Measurements from ENCODE around the gene ACSS1.

Gene ACSS1

DNA sequence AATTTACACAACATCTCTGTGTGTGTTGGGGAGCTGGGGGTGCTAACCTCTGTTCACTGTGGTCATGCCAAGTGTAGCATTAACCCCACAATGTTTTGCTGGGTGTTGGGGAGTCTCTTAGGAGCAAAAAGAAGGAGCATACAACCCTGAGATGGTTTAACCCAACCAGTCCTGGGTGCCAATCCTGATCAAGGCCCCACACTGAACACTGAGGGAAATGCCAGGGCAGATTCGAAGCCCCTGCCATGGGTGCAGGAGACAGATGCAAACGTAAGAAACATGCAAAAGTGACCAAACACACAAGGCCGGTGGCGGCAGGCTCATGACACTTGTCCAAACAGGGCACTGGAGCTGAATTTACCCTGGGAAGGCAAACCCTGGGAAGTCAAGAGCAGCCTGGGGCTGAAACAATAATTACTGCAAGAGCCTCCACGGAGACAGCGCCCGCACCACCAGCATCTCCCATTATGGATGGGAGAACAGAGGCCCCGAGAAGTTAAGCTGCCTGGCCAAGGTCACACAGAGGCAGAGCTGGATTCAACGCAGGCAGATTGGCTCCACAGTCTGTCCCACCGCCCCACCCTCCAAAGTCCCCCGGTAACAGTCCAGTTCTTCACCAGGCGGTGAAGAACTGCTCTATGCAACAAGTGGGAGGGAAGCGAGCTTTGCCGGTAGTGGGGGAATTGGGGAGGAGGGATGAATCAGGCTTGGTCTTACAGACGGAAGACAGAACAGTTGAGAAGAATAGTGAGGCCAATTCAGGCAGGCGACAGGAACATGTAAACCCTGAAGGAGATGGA, 8.5 kb downstream of the ACSS1 start:
- no peak overlapping the region for H3K4me3 ChIP-seq (ENCODE audit: low read depth, low read length)
- peaks cover 42% of the 10 kb centered on the region for H3K27me3 ChIP-seq (ENCODE audit: control insufficient read depth, insufficient read depth, low read length)
- no peak overlapping the region for H3K27ac ChIP-seq (ENCODE audit: low read depth, low read length)
- 0 out of 2 replicates have a peak, but pooled peaks cover 5% of the 10 kb centered on the region for H3K4me1 ChIP-seq (ENCODE audit: control insufficient read depth, insufficient read depth, low read length)
- no peaks in the 10 kb centered on the region for H3K36me3 ChIP-seq (ENCODE audit: control insufficient read depth, insufficient read depth, low read length)
- no peaks in the 10 kb centered on the region for H3K9me3 ChIP-seq (ENCODE audit: control insufficient read depth, insufficient read depth, low read depth, low read length)
- no peak overlapping the region for H3K9ac ChIP-seq (ENCODE audit: low read length)

- no peaks in the 10 kb centered on the region for H3K36me3 ChIP-seq (ENCODE audit: control insufficient read depth, insufficient read depth, low read length)
- 0 out of 2 replicates have a peak, but pooled peaks cover 5% of the 10 kb centered on the region for H3K4me1 ChIP-seq (ENCODE audit: control insufficient read depth, insufficient read depth, low read length)
- H3K9ac ChIP-seq (ENCODE audit: low read length), result no peak overlapping the region
- no peak overlapping the region for H3K4me3 ChIP-seq (ENCODE audit: low read depth, low read length)
- no peak overlapping the region for H3K27ac ChIP-seq (ENCODE audit: low read depth, low read length)
- no peaks in the 10 kb centered on the region for H3K9me3 ChIP-seq (ENCODE audit: control insufficient read depth, insufficient read depth, low read depth, low read length)
- peaks cover 33% of the 10 kb centered on the region; the same call in 1 of the 2 replicates for H3K27me3 ChIP-seq (ENCODE audit: control insufficient read depth, insufficient read depth, low read length)
Observed at GRCh38 chr20:25048519-25048952, 9.4 kb downstream of the ACSS1 start.

- Histone ChIP-seq H3K9me3 (ENCODE audit: control insufficient read depth, insufficient read depth, low read depth, low read length) (no peaks in the 10 kb centered on the region), H3K27ac (ENCODE audit: low read depth, low read length) (no peak overlapping the region), H3K9ac (ENCODE audit: low read length) (no peak overlapping the region), H3K4me1 (ENCODE audit: control insufficient read depth, insufficient read depth, low read length) (0 out of 2 replicates have a peak, but pooled peaks cover 5% of the 10 kb centered on the region), H3K27me3 (ENCODE audit: control insufficient read depth, insufficient read depth, low read length) (peaks cover 30% of the 10 kb centered on the region; the same call in 1 of the 2 replicates), H3K36me3 (ENCODE audit: control insufficient read depth, insufficient read depth, low read length) (no peaks in the 10 kb centered on the region), H3K4me3 (ENCODE audit: low read depth, low read length) (no peak overlapping the region)
Observed at GRCh38 chr20:25047766-25048165, 10.2 kb downstream of the ACSS1 start.

- no peak overlapping the region for H3K9ac ChIP-seq (ENCODE audit: low read length)
- peaks cover 24% of the 10 kb centered on the region; the same call in 1 of the 2 replicates for H3K27me3 ChIP-seq (ENCODE audit: control insufficient read depth, insufficient read depth, low read length)
- no peaks in the 10 kb centered on the region for H3K36me3 ChIP-seq (ENCODE audit: control insufficient read depth, insufficient read depth, low read length)
- no peak overlapping the region for H3K4me3 ChIP-seq (ENCODE audit: low read depth, low read length)
- no peaks in the 10 kb centered on the region for H3K9me3 ChIP-seq (ENCODE audit: control insufficient read depth, insufficient read depth, low read depth, low read length)
- no peak overlapping the region for H3K27ac ChIP-seq (ENCODE audit: low read depth, low read length)
- no peaks in the 10 kb centered on the region for H3K4me1 ChIP-seq (ENCODE audit: control insufficient read depth, insufficient read depth, low read length)
Observed at GRCh38 chr20:25046736-25047666, 10.9 kb downstream of the ACSS1 start.

DNA sequence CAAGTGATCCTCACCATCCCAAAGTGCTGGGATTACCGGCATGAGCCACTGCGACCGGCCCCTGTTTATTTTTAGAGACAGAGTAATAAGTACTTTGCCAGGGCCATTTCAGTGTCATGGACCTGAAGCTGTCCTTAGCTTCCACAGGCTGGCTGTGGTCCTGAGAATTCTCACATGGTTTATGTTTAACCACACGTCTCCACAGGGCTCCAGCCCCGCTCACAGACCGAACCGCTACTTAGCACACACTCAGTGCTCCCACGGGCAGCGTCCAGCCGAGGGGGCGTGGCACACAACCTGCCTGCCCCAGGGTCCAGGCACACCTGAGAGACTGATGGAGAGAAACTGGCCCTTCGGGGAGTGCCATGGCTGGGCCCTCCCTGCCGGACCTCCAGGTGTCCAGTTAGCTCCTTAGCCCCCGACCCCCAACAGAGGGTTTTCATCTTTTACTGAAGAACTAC, 11.7 kb downstream of the ACSS1 start:
- Histone ChIP-seq H3K4me1 (ENCODE audit: control insufficient read depth, insufficient read depth, low read length) (no peaks in the 10 kb centered on the region), H3K36me3 (ENCODE audit: control insufficient read depth, insufficient read depth, low read length) (no peaks in the 10 kb centered on the region), H3K4me3 (ENCODE audit: low read depth, low read length) (no peak overlapping the region), H3K27me3 (ENCODE audit: control insufficient read depth, insufficient read depth, low read length) (peaks cover 22% of the 10 kb centered on the region; the same call in 1 of the 2 replicates), H3K27ac (ENCODE audit: low read depth, low read length) (no peak overlapping the region), H3K9ac (ENCODE audit: low read length) (no peak overlapping the region), H3K9me3 (ENCODE audit: control insufficient read depth, insufficient read depth, low read depth, low read length) (no peaks in the 10 kb centered on the region)

DNA sequence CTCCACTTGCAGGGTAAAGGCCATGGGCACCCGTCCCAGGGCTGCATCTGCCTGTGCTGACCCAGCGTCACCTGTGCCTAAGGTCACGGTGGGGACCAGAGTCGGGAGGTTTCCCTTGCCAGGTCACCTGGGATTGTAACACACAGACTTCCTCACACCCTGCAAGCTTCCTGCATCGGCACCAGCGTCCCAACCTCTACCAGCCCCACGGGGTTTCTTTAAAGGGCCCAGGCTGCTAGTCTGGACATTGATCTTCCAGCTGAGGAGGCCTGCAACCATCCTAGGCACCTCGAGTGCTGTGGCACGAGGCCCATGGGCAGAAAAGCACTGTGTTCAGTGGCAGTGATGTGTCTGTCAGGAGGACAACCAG, 12.6 kb downstream of the ACSS1 start:
- H3K36me3 ChIP-seq (ENCODE audit: control insufficient read depth, insufficient read depth, low read length), result no peaks in the 10 kb centered on the region
- H3K9ac ChIP-seq (ENCODE audit: low read length), result no peak overlapping the region
- H3K9me3 ChIP-seq (ENCODE audit: control insufficient read depth, insufficient read depth, low read depth, low read length), result no peaks in the 10 kb centered on the region
- H3K27ac ChIP-seq (ENCODE audit: low read depth, low read length), result no peak overlapping the region
- no peak overlapping the region for H3K4me3 ChIP-seq (ENCODE audit: low read depth, low read length)
- H3K27me3 ChIP-seq (ENCODE audit: control insufficient read depth, insufficient read depth, low read length), result peaks cover 13% of the 10 kb centered on the region; the same call in 1 of the 2 replicates
- no peaks in the 10 kb centered on the region for H3K4me1 ChIP-seq (ENCODE audit: control insufficient read depth, insufficient read depth, low read length)

GRCh38 chr20:25044660-25045342, 13.1 kb downstream of the ACSS1 start:
- Histone ChIP-seq H3K27ac (ENCODE audit: low read depth, low read length) (no peak overlapping the region), H3K9ac (ENCODE audit: low read length) (no peak overlapping the region)

GRCh38 chr20:25044261-25044560, 13.7 kb downstream of the ACSS1 start:
- no peak overlapping the region for H3K27ac ChIP-seq (ENCODE audit: low read depth, low read length)
- no peak overlapping the region for H3K4me3 ChIP-seq (ENCODE audit: low read depth, low read length)
- no peaks in the 10 kb centered on the region for H3K36me3 ChIP-seq (ENCODE audit: control insufficient read depth, insufficient read depth, low read length)
- H3K4me1 ChIP-seq (ENCODE audit: control insufficient read depth, insufficient read depth, low read length), result no peaks in the 10 kb centered on the region
- H3K9me3 ChIP-seq (ENCODE audit: control insufficient read depth, insufficient read depth, low read depth, low read length), result no peaks in the 10 kb centered on the region
- H3K9ac ChIP-seq (ENCODE audit: low read length), result no peak overlapping the region
- H3K27me3 ChIP-seq (ENCODE audit: control insufficient read depth, insufficient read depth, low read length), result peaks cover 8% of the 10 kb centered on the region; the same call in 1 of the 2 replicates

More at GRCh38 chr20:25044660-25045342, 13.1 kb downstream of the ACSS1 start:
- Histone ChIP-seq H3K4me3 (ENCODE audit: low read depth, low read length) (no peak overlapping the region), H3K36me3 (ENCODE audit: control insufficient read depth, insufficient read depth, low read length) (no peaks in the 10 kb centered on the region), H3K27me3 (ENCODE audit: control insufficient read depth, insufficient read depth, low read length) (peaks cover 11% of the 10 kb centered on the region; the same call in 1 of the 2 replicates), H3K9me3 (ENCODE audit: control insufficient read depth, insufficient read depth, low read depth, low read length) (no peaks in the 10 kb centered on the region), H3K4me1 (ENCODE audit: control insufficient read depth, insufficient read depth, low read length) (no peaks in the 10 kb centered on the region)

- Histone ChIP-seq H3K36me3 (ENCODE audit: control insufficient read depth, insufficient read depth, low read length) (no peaks in the 10 kb centered on the region), H3K9me3 (ENCODE audit: control insufficient read depth, insufficient read depth, low read depth, low read length) (no peaks in the 10 kb centered on the region), H3K27ac (ENCODE audit: low read depth, low read length) (no peak overlapping the region), H3K4me3 (ENCODE audit: low read depth, low read length) (no peak overlapping the region), H3K9ac (ENCODE audit: low read length) (no peak overlapping the region), H3K27me3 (ENCODE audit: control insufficient read depth, insufficient read depth, low read length) (peaks cover 8% of the 10 kb centered on the region; the same call in 1 of the 2 replicates), H3K4me1 (ENCODE audit: control insufficient read depth, insufficient read depth, low read length) (no peaks in the 10 kb centered on the region)
Observed at GRCh38 chr20:25043499-25044260, 14.3 kb downstream of the ACSS1 start.
